ENCODE results near the gene C2CD5.

Gene C2CD5

DNA sequence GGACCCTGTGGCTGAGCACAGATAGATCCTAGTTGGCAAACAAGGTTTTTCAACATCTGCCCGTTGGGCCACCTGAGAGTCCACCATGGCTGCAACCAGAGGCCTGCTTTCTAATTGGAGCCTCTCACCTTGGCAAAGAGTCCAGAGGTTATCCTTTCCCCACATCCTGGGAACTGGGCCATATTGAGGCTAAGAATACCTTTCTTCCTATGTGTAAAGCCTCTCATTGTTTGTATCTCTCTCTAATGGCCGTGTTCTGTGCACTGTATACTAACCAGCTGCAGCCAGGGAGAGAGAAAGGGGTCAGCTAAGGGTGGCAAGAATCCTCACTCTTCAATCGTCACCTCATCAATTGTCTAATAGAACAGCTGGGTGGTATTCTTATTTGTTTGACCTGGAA lies 130.8 kb downstream of the C2CD5 start:
- TF ChIP-seq, protein P1, sequence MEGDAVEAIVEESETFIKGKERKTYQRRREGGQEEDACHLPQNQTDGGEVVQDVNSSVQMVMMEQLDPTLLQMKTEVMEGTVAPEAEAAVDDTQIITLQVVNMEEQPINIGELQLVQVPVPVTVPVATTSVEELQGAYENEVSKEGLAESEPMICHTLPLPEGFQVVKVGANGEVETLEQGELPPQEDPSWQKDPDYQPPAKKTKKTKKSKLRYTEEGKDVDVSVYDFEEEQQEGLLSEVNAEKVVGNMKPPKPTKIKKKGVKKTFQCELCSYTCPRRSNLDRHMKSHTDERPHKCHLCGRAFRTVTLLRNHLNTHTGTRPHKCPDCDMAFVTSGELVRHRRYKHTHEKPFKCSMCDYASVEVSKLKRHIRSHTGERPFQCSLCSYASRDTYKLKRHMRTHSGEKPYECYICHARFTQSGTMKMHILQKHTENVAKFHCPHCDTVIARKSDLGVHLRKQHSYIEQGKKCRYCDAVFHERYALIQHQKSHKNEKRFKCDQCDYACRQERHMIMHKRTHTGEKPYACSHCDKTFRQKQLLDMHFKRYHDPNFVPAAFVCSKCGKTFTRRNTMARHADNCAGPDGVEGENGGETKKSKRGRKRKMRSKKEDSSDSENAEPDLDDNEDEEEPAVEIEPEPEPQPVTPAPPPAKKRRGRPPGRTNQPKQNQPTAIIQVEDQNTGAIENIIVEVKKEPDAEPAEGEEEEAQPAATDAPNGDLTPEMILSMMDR (IDR thresholded peaks at IDR 0.05; ENCODE audit: low read depth, low read length), result no peak

DNA sequence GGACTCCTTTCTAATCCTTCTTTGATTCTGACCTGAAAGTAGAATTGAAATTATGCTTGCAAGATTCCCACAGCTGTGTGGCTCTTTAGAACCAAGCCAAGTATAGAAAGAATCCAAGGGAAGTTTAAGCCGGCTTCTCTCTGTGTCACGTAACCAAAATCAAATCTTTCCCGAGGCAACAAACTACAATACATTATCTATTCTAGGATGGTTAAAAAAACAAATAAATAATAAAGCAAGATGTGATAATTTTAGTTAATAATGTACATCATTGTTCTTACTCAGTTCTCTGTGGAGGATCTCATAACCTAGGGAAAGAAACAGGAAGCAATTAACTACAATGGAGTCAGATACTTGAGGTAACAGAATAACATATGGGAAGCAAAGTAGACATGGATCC lies 131.8 kb downstream of the C2CD5 start:
- TF ChIP-seq, protein P1 (IDR thresholded peaks at IDR 0.05; ENCODE audit: low read depth, low read length), result no peak
- DNase-seq (ENCODE audit: extremely low read depth, low read depth), result no peak

More for the DNA sequence above, 130.8 kb downstream of the C2CD5 start:
- no peak for DNase-seq (ENCODE audit: extremely low read depth, low read depth)

- TF ChIP-seq, protein P1 (IDR thresholded peaks at IDR 0.05; ENCODE audit: low read depth, low read length), result no peak
- no peak for DNase-seq (ENCODE audit: extremely low read depth, low read depth)
Measured at GRCh38 chr12:22410486-22410885, 133.9 kb downstream of the C2CD5 start.

- TF ChIP-seq, protein P1 (IDR thresholded peaks at IDR 0.05; ENCODE audit: low read depth, low read length), result no peak
- no peak for DNase-seq (ENCODE audit: extremely low read depth, low read depth)
Measured at GRCh38 chr12:22409377-22410164, 134.8 kb downstream of the C2CD5 start.

GRCh38 chr12:22408610-22409376 lies 135.5 kb downstream of the C2CD5 start:
- DNase-seq (ENCODE audit: extremely low read depth, low read depth), result no peak
- TF ChIP-seq, protein P1 (IDR thresholded peaks at IDR 0.05; ENCODE audit: low read depth, low read length), result no peak

DNA sequence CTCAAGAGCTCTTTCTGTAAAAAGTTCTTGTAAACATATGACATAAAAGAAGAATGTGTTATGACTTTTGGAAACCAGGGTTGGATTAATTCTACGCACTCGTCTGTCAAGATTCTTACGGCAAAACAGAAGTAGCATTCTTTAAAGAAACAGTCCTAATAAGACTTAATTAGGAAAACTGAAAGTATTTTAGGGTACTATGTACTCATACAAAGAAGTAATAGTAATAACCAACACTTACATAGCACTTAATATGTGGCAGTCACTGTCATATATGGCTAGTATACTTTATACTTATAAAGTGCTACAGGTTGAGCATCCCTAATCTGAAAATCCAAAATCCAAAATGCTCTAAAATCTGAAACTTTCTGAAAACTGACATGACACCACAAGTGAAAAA lies 136.9 kb downstream of the C2CD5 start:
- TF ChIP-seq, protein P1 (IDR thresholded peaks at IDR 0.05; ENCODE audit: low read depth, low read length), result no peak

GRCh38 chr12:22406627-22407026 lies 137.7 kb downstream of the C2CD5 start:
- TF ChIP-seq, protein P1 (IDR thresholded peaks at IDR 0.05; ENCODE audit: low read depth, low read length), result no peak
- DNase-seq (ENCODE audit: extremely low read depth, low read depth), result no peak

More for the DNA sequence above, 136.9 kb downstream of the C2CD5 start:
- no peak for DNase-seq (ENCODE audit: extremely low read depth, low read depth)
